Fibroblast of the aortic adventitia (primary cell): ENCODE data around the gene SMTNL1. TPM values are rescaled to one million over a fixed set of nuclear protein-coding genes. Genes with fewer than 3 reads are reported as not detected.

Experiments
- DNase-seq: peaks from one replicate; pipeline ENCODE4 v3.0.0-alpha.2; 2010; ENCODE audit warnings: low read depth
- H3K4me3 ChIP-seq: 2 replicates; pipeline ENCODE4 v1.5.1; 2011; ENCODE audit warnings: low read depth, mild to moderate bottlenecking, control low read depth, low read length, moderate library complexity
- CTCF ChIP-seq: IDR thresholded peaks from 2 replicates; pipeline ENCODE4 v1.5.1; 2011; ENCODE audit warnings: mild to moderate bottlenecking, low read length, control low read depth, inconsistent platforms; ENCODE audit not compliant: insufficient read depth
- total RNA-seq: library from RNA; depleted of rRNA; stranded (reverse); fragments of >200 nt; gene quantifications from 2 replicates; pipeline ENCODE4 v1.2.3, GENCODE V29; 2012; ENCODE audit warnings: low replicate concordance

The SMTNL1 gene
- total RNA-seq, 1 donor: not detected

GRCh38 chr11:57544566-57544965, 7.2 kb downstream of the SMTNL1 start:
- no peak for DNase-seq
- no peak overlapping the region for H3K4me3 ChIP-seq
- no peak for TF ChIP-seq CTCF

GRCh38 chr11:57545883-57546282, 8.5 kb downstream of the SMTNL1 start:
- TF ChIP-seq CTCF: no peak
- no peak overlapping the region for H3K4me3 ChIP-seq
- no peak for DNase-seq

- DNase-seq: no peak
- TF ChIP-seq CTCF: no peak
- no peak overlapping the region for H3K4me3 ChIP-seq
Measured at GRCh38 chr11:57546451-57546850, 9.1 kb downstream of the SMTNL1 start.

GRCh38 chr11:57546869-57547475, 9.6 kb downstream of the SMTNL1 start:
- H3K4me3 ChIP-seq: no peak overlapping the region
- TF ChIP-seq CTCF: no peak
- DNase-seq: no peak

- H3K4me3 ChIP-seq: no peak overlapping the region
- no peak for TF ChIP-seq CTCF
- DNase-seq: no peak
Measured at GRCh38 chr11:57547854-57548377, 10.5 kb downstream of the SMTNL1 start.

- no peak for TF ChIP-seq CTCF
- DNase-seq: no peak
- H3K4me3 ChIP-seq: no peak overlapping the region
Measured at GRCh38 chr11:57549983-57550382, 12.6 kb downstream of the SMTNL1 start.

- DNase-seq: no peak
- no peak overlapping the region for H3K4me3 ChIP-seq
- no peak for TF ChIP-seq CTCF
Measured at GRCh38 chr11:57551941-57552340, 14.5 kb downstream of the SMTNL1 start.
